Measurements from ENCODE around the gene ABCA9.

DNA sequence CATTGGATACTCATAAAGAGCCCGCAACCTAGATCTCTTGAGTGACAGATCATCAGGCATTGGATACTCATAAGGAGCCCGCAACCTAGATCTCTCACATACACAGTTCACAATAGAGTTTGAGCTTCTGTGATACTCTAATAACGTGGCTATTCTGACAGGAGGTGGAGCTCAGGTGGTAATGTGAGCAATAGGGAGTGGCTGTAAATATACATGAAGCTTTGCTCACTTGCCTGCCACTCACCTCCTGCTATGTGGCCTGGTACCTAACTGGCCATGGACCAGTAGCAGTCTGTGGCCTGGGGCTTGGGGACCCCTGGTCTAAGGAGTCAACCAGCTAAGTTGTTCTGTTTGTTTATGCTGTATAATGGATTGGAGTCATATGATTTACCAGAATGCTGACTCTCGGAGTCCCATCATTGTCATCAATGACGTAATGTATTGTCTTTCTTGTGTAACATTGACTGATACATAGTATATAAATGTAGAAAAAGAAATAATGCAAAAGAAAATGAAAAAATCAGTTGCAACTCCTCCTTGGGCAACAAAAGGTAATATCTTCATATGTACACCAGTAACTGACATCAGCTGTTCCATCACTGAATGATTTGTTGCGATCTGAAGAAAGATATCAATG, 17.5 kb downstream of the ABCA9 start:
- TF ChIP-seq, protein P1, sequence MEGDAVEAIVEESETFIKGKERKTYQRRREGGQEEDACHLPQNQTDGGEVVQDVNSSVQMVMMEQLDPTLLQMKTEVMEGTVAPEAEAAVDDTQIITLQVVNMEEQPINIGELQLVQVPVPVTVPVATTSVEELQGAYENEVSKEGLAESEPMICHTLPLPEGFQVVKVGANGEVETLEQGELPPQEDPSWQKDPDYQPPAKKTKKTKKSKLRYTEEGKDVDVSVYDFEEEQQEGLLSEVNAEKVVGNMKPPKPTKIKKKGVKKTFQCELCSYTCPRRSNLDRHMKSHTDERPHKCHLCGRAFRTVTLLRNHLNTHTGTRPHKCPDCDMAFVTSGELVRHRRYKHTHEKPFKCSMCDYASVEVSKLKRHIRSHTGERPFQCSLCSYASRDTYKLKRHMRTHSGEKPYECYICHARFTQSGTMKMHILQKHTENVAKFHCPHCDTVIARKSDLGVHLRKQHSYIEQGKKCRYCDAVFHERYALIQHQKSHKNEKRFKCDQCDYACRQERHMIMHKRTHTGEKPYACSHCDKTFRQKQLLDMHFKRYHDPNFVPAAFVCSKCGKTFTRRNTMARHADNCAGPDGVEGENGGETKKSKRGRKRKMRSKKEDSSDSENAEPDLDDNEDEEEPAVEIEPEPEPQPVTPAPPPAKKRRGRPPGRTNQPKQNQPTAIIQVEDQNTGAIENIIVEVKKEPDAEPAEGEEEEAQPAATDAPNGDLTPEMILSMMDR (IDR thresholded peaks at IDR 0.05) = no peak
- no peak for TF ChIP-seq EZH2 (IDR thresholded peaks at IDR 0.05)
